T-helper 2 cell treated with Interferon-gamma antibody and Interleukin-4, amounts not matched to agents 100 ng/mL and 5 ng/mL, for 36 hours (primary cell): Measurements from ENCODE around the gene PAX5. TPM values are rescaled to one million over a fixed set of nuclear protein-coding genes. Genes with fewer than 3 reads are reported as not detected.

Experiments used
- intact Hi-C: fragments of 100-400 bp; cut with micrococcal nuclease; formaldehyde crosslinking; loops from one replicate; pipeline ENCODE4 v1.15.1; 2023
- total RNA-seq: library from RNA; stranded (reverse); gene quantifications from 2 replicates; pipeline ENCODE4 v1.2.3, GENCODE V29; 2022

Gene PAX5
- total RNA-seq, 1 donor from 2014 or later: 0.11 TPM

DNA sequence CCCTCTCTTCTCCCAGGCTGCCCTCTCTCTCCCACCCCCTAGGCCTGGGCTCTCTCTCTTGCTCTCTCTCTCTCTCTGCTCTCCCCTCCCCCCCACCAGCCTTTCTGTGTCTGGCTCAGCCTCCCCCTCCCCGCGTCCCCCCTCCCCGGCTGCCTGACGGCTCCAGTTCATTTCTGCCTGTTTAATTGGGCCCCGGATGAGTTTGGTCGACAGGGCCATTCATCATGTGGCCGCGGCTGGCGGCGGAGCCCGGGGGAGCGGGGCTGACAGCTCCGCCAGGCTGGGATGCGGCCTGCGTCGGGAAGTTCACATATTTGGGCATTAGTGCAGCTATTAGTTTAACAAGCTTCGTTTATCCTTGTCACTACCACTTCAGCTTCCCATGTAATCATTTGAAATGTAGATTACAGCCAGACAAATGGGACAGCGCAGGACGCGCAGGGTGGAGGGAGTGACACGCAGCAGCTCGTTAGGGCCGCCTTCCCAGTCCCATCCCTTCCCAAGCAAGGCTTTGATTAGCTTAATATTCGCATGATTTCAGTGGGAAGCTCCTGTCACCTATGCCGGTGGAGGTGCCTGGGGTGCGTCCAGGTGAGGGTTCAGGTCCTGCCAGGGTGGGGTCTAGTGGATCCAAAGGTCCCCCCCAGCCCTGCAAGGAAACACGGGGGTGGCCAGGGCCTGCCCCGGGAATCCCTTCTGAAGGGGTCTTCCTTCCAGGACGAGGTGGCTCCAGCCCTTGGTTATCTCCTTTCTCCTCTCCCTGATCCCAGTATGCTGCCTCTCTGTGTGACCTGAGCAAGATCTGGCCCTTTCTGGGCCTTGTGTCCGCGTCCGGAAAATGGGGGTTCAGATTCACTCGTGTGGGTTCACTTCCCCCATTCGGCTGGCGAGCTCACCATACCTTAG, 214.8 kb downstream of the PAX5 start:
- intact Hi-C loops: no loop called here

DNA sequence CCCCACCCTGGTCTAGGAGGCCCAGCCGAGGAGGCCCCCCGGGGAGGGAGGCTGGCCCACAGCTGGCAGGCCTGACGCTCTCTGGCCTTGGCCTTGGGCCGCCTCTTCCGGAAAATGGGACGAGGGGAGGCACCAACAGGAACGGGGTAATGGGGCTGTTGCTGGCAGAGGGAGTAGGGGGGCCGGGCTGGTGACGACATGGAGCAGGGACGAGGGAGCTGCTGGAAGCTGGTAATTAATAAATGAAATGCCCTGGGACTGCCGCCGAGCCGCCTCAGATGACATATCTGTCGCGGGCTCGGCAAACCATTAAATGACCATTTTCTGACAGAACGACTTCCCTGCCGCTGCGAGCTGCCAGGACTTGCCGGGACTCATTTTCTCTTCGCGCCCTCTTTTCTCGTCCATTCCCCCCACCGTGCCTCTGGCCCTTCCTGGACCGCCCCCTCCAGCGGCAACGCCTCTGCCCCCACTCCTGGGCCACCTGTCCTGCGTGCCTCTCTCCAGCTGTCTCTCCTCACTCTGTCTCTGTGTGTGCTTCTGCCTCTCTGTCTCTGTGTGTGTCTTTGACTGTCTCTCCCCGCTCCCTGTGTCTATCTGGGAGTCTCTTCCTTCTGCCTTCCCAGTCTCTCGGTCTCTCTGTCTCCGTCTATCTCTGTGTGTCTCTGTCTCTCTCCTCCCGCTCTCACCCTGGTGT, 215.7 kb downstream of the PAX5 start:
- intact Hi-C loops: no loop called here

DNA sequence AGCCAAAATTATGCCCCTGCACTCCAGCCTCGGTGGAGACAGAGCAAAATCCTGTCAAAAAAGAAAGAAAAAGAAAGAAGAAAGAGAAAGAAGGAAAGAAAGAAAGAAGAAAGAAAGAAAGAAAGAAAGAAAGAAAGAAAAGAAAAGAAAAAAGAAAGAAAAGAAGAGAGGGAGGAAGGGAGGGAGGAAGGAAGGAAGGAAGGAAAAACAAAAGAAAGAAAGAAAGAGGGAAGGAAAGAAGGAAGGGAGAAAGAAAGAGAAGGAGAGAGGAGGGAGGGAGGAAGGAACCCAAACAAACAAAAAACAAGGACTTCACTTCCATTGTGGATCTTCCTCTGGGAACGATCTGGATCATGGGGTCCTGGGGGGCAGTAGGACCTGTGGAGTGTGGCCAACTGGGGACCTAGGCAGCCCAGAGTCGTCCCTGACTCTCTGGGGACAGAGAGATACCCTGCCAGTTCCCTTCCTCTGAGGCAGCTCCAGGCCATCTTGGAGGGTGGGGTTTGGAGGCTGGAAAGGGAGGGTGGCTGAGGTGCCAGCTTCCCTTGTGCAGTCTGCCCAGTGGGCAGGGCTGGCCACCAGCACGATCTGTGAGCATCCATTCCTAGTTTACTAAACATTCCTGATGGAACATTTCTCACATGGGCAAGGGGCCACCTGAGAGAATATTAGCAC, 216.8 kb downstream of the PAX5 start:
- intact Hi-C loops: no loop called here

DNA sequence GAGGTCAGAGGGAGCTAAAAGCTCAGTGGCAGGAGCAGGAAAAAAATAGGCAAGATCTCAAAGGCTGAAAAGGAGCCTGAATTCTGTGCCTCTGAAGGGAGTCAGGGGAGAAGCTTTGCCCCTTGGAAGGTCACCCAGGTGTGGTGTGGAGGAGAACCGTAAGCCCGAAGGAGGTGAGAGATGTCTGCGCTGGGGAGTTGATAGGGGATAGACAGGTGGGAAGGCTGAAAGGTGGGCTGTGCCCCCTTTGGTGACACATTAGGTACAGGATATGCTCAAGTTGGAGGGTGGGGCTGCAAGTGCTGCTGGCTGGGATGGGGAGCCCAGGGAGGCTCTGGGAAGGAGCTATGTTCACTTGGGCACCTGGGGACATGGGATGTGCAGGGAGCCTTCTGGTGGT, 217.7 kb downstream of the PAX5 start:
- intact Hi-C loops: no loop called here

DNA sequence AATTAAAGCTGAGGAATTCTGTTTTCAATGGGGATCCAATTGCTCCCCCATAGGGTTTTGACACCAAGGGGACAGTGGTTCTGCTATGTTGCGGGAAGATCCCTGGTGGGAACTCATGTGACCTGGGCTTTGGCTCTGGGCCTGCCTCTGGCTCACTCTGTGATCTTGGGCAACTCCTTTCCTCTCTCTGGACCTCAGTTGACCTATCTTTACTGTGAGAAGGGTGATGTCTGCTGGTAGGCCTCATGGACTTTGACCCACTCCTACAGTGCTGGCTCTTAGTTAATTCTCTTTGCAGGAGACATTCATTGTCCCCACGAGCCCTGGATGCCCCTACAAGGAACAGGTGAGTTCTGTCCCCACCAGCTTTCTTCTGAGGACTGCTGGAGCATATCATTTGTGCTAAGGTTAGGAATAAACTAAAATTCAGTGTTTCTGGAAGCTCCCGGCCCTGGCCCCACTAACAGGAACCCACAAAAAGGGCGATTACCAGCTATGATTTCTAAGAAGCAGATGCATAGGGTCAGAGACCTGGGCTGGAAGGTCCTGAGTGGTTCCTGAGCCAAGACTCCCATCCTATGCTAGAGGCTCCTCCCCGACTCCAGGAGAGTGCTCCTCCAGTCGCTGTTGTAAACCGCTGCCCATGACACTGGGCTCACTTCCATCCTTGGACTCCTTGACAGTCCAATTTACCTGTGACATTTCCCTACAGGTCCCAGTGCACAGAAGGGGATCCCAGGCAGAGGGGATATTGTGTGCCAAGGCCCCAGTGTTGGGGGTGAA, 218.3 kb downstream of the PAX5 start:
- intact Hi-C loops: no loop called here

DNA sequence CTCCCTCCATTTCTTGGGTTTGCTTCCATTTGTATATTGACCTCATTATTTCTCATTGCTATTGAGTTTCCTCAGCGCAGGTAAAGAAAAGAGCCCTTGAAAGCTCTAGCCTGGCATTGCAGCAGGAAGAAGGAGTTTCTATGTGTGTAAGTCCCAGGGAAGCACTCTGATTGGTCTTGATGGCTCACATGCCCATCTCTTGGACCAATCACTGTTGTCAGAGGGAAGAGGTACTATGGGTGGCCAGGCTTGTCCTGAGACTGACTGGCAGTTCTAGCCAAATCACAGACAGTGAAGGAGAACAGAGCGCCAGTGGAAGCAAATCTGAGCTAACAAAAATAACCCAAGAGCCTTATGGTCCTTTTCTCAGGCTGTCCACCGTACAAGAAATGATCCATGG, 219.0 kb downstream of the PAX5 start:
- intact Hi-C loops: no loop called here

DNA sequence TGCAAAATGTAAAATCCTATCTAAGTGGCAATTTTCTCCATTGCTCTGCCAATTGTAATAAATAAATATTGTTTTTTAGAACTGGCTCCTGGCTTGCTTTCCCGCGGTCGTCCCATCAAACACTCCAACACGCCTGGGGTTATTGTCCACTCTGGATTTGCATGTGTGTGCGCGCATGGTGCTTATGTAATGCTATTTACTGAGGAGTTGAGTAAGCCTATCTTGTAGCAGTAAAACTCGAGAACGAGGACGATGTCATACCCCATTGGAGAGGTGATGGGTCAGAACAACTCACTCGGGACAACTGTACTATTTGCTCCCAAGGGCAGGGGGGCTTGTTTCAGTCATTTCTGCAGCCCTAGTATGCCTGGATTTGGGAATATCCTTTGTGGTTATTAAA, 220.9 kb downstream of the PAX5 start:
- intact Hi-C loops: no loop called here

DNA sequence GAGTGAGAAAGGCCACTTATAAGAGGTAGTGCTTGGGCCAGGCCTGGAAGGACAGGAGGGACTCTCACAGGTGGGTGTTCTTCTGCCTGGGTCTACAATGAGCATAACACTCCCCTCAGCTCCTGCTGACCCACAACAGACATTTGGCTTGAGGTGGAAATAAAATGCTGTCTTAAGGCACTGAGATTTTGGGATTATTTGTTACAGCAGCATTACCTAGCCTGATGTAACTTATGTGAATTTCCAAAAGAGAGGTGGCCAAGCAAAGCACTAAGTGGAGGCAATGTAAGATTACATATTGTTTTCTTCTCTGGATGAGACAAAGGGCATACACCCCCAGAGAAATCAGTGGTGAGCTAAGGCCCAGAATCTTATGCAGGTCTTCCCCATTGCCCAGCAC, 221.5 kb downstream of the PAX5 start:
- intact Hi-C loops: no loop called here

DNA sequence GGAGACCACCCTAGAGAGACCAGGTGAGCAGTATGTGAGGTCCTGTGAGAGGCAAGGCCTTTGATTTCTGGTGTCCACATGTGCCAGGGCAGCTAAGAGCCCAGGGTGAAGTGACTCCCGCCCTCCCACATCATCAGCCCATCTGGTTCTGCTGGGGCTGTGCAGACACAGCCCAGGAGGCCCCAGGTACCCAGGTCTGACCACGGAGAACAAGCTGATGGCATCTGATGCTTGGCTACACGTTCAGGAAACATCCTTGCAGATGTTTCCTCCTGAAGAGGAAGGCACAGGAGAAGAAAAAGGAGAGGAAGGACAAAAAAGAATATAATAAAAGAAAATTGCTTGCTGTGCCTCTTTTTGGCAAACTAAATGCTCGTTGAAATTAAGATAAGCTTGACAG, 225.8 kb downstream of the PAX5 start:
- intact Hi-C loops: no loop called here

DNA sequence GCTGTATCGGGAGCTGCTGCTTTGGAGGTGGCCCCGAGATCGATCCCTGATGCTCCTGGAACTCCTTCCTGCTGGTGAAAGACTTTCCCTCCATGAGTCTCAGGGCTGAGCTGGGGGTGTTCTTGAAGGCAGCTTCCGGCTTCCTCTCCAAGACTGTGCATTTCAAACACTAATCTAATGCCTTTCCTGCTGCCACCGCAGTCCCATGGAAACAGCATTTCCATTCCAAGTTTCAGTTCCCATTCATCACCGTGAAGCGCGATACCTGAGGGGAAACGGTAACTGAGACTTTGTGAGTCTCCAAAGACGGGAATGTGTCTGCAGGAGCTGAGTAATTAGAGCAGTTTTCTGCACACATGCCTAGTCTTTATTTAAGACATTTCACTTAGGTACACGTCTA, 230.1 kb downstream of the PAX5 start:
- intact Hi-C loops: no loop called here

DNA sequence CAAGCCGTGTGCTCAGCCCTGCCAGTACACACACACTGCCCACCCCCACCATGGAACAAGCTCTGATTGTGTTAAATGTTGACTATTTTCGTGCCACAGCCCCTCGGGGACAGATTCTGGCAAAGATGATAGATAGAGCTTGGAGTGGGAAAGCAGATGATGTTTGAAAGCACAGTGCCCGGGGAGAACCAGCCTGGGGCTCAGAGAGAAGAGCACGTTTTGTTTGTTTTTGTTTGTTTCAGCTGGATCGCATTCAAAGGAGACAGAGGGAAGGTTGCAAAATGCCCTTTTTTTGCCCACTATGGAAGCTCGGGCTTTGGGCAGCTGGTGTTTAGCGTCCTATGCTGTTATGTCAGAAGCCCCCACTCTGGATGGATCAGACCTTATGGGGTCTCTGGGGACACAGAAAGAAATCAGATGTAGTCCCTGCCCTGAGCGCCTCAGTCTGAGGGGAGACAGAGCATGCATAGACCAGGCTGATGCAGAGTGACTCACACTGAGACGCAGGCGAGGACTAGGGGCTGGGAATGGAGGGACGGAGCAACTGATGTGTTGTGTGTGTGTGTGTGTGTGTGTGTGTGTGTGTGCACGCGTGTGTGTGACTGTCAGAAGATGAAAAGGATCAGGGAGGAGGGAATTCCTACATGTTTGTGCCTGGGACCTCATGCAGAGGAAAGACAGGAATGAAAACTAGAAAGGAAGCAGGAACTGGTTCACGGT, 231.7 kb downstream of the PAX5 start:
- intact Hi-C loops: no loop called here

DNA sequence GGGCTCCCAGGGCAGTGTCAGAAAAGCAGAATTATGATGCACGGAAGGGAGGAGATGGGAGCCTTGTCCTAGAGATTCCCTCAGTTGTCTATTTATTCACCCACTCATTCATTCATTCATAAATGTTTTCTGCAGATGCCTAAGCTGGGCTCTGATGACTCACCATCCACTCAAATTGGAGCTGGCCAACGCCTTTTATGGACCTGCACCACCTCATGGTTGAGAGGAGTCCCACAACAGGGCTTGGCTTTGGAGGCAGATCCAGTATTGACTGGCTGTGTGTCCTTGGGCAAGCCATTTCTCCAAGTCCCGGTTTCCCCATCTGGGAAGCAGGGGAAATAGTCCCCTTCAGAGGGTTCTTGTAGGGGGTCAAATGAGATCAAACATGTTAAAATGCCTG, 233.6 kb downstream of the PAX5 start:
- intact Hi-C loops: no loop called here

DNA sequence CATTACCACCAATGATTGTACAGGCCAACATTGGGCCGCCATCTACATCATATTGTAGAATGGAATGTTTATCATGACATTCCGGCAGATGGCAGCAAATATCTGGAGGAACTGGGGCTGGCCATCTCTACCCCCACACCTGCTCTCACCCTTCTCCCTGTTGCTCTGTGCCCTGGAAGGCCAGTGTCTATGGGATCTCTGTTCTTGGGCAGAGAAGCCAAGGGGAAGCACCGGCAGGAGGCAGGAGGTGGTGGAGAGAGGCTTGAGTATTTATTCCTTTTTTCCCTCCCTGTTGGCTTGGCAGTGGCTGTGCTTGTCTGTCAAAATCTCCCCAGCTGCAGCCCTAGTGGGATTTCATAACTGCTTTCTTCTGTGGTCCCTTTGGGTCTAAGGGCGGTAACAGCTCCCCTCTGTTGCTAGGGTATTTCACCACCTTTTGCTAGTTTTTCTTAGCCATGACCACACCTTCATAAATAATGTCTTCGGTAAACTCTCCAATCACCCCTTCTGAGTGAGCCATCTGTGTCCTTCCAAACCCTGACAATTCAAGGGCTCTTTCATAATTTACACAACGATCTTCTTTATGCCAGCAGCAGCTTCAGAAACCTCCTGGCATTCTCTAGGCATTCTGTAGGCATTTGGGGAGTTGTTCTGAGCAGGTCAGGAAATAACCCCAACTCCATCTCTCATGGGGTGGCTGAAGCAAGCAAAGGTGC, 235.6 kb downstream of the PAX5 start:
- intact Hi-C loops: no loop called here

DNA sequence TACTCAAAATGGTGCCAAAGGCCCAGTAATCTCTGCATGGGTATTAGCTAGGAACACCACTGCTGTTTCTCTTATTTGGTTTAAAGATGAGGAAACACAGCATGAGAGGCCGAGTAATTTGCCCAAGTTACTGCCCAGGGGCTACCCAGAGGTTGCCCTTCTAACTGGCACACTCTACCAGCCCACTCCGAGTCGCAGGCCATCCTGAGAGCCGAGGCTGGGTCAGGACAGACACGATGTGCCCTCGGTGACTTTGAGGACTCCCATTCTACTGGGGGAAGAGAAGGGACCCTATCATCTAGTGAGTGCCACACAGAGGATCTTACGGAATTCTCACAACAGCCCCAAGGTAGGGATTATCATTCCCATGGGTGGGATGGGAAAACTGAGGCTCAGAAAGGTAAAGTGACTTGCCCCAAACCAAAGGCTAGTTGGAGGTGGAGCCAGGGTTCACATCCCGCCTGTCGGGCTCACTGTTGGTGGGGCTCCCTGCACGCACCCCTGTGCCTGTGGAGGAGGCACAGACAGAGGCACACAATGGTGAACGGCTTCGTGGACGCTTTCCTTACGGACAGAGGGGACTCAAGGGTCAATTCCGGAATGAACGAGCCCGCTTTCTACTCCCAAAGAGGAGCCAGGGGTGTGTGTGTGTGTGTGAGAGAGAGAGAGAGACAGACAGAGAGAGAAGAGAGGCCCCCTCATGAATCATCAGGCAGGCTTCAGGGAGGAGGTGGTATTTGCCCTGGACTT, 236.4 kb downstream of the PAX5 start:
- intact Hi-C loops: no loop called here

DNA sequence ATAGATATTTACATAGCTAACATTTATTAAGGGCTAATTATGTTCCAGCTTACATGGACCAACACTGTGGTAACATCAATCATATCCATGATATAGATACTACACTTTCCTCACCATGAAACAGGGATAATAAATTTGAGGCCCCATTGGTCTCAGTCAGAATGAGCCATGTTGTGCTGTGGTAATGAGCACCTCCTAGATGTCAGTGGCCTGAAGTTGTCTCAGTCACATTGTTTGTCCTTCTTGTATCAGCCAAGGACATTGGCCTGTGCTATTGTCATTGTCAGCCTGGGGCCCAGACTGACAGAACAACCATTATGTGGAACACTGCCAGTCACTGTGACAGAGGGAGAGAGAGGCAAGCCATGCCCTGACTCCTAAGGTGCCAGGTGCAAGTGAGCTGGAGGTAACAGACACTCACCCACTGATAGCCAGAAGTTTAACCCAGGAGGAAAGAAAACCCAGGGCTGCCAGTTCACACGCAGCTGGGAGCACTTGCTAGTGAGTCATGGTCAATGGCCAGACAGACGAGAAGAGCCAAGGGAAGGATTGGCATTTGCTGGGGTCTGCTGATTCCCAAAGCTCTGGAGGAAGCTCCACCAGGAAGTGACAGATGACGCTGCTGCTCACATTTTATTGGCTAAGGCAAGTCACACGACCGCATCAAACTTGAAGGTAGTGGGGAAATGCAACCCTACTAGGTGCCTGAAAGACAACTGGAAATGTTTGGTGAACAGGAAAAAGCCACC, 237.2 kb downstream of the PAX5 start:
- intact Hi-C loops: no loop called here

DNA sequence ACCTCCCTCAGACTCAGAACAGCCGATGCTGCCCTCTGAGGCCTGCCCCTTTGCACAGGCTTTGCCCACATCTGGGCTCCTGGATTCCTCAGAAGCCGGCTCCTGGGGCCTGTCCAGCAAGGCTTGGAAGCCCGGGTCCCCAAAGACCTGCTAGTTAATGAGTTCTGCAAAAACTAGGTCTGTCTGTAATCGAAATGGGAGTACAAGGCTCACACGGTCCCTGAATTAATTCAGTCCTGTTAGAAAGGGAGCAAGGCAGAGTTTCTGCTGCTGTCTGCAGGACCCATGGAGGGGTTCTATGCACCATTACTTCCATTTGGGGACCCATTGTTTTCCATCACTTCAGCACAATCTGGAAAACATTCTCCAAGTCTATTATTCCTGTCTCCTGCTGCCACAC, 239.6 kb downstream of the PAX5 start:
- intact Hi-C loops: no loop called here

DNA sequence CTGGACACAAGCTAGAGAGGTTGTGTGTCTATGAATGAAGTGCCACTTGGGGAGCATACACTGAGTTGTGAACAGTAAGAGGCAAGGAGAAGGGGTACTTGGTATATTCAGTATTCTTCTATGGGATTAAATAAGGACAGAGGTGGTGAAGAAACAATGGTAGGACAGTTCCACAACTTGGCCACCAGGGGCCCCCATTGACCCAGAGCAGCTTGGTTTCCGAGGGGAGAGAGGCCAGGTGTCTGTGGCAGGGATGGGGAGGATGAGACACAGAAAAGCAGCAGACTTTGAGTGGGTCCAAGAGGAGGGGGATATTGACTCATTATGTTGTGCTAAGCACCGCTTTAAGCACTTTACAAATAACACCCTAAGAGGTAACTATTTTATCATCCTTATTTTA, 240.8 kb downstream of the PAX5 start:
- intact Hi-C loops: no loop called here

DNA sequence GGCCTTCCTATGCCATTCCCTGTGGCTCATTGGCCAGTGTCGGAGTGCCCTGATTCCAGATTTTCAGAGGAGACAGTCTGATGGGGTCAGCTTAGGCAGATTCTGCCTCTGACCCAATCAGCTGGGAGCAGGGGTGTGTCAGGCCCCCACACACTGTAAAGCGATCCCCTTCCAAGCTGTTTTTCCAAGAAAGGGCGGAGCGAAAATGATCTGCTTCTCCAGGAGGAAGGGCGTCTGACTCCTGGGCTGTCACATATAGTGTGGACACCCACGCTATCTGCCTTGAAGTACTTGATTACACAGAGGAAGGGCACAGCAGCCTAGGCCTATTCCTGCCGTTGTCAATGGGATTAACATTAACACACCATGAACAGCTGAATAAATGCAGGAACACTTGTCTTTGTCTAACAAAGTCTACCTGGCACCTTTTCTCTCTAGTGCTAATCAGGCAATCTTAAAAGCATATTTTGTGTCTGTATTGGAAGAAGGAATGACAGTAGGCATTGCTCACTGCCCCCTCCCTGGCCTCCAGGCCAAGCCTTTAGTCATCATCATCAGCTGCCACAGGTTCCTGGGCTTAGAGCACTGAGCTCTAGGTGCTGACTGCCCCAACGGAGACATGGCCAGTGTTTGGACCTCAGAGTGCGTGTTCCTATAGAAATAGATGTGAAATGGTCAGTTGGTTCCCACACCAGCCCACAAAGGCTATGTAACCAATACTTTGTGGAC, 242.7 kb downstream of the PAX5 start:
- intact Hi-C loops: no loop called here
